ENCODE results near the gene MED7.

The MED7 gene

DNA sequence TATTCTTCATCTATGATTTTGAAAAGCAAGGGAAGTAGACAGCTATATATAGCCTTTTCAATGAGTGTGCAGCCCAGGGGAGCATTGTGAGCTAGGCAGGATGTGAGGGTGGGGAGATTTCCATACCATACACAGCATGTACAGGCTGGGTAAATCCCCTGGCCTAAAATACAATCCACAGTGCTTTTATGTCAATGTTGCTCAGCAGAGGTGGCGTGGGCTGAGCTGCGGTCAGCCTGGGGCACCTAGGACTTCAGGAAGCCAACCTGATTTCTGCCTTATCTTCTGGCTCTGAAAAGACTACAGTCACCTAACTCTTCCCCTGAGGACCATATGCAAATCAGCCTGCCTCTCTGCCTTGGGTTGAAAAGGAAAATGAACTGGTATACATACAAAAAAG lies 29.7 kb upstream of the MED7 start:
- no peak for DNase-seq (ENCODE audit: low read depth)
- TF ChIP-seq, protein P1, sequence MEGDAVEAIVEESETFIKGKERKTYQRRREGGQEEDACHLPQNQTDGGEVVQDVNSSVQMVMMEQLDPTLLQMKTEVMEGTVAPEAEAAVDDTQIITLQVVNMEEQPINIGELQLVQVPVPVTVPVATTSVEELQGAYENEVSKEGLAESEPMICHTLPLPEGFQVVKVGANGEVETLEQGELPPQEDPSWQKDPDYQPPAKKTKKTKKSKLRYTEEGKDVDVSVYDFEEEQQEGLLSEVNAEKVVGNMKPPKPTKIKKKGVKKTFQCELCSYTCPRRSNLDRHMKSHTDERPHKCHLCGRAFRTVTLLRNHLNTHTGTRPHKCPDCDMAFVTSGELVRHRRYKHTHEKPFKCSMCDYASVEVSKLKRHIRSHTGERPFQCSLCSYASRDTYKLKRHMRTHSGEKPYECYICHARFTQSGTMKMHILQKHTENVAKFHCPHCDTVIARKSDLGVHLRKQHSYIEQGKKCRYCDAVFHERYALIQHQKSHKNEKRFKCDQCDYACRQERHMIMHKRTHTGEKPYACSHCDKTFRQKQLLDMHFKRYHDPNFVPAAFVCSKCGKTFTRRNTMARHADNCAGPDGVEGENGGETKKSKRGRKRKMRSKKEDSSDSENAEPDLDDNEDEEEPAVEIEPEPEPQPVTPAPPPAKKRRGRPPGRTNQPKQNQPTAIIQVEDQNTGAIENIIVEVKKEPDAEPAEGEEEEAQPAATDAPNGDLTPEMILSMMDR (conservative IDR thresholded peaks at IDR 0.05; ENCODE audit: low read depth, low read length), result no peak
- H3K4me3 ChIP-seq (ENCODE audit: low read depth, low read length), result no peak overlapping the region

DNA sequence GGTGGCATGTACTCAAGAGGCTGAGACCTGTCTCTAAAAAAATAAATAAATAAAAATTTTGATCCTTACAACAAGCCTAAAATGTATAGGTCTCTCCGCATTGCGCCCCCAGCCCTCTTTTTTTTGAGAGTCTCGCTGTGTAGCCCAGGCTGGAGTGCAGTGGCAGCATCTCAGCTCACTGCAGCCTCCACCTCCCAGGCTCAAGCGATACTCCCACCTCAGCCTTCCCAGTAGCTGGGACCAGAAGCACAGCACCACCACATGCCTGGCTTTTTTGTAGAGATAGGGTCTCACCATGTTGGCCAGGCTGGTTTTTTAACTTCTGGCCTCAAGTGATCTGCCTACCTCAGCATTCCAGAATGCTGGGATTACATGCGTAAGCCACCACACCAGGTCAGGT lies 25.6 kb upstream of the MED7 start:
- TF ChIP-seq, protein P1 (conservative IDR thresholded peaks at IDR 0.05; ENCODE audit: low read depth, low read length), result no peak
- H3K4me3 ChIP-seq (ENCODE audit: low read depth, low read length), result no peak overlapping the region
- DNase-seq (ENCODE audit: low read depth), result no peak

DNA sequence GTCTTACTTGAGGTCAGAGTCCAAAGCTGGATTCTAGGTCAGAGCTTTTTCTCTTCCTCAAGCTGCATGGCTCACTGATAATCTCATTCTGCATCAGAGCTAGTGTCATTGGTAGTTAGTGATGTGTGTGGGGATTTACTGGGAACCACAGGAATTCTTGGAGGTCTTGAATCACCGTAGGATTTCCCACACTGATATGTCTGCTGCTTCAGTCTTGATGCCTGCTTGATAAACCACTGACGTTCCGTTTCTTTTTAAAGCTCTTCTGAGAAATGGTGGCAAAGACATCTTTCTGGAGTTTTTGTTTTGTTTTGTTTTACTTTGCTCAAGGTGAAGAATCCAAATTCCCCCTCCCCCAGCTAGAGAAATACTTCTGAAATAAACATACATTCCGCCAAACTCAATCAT lies 24.6 kb upstream of the MED7 start:
- TF ChIP-seq, protein P1 (conservative IDR thresholded peaks at IDR 0.05; ENCODE audit: low read depth, low read length), result no peak
- peak; percentile 15 for DNase-seq (ENCODE audit: low read depth)
- H3K4me3 ChIP-seq (ENCODE audit: low read depth, low read length), result no peak overlapping the region

DNA sequence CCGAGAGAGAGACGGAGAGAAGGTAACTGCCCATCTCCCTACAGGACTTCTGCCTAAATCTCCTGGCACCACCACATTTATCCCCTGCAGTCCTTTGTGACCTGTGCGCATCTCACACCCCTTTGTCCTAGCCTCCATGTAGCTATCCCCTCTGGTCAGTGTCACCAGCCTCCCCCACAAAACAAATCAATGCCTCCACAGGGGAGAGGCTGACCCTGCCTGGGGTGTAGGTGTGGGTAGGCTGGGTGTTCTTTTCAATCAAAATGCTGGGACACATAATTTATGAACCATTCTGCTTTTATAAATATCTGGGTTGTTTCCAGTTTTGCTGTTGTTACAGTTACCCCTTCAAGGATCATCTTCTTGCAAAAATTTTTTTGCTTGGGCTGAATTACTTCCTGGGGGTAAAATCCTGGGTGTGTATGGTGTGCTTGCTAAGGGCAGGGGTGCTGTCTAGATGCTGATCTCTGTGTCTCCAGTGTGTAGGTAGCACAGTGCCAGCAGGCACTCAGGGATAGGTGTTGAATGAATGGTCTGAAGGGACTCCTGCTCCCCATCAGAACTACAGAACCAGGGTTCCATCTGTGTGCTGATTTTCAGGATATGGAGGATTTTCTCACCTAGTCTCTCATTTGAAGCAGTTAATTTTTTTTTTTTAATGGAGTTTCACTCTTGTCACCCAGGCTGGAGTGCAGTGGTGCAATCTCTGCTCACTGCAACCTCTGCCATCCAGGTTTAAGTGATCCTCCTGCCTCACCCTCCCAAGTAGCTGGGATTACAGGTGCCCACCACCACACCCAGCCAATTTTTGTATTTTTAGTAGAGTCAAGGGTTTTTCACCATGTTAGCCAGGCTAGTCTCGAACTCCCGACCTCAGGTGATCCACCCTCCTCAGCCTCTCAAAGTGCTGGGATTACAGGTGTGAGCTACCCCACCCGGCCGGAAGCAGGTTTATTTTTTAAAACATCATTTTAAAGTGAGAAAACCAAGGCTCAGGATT lies 23.8 kb upstream of the MED7 start, which contains the start of gene GARIN3:
GARIN3 (minus strand) TSS at position 51 of the 1,000 bp plus-strand sequence. CDS start 96 bp downstream, outside the sequence.
- H3K4me3 ChIP-seq (ENCODE audit: low read depth, low read length), result no peak within 1 kb of the TSS
- DNase-seq (ENCODE audit: low read depth), result no peak
- TF ChIP-seq, protein P1 (conservative IDR thresholded peaks at IDR 0.05; ENCODE audit: low read depth, low read length), result no peak

DNA sequence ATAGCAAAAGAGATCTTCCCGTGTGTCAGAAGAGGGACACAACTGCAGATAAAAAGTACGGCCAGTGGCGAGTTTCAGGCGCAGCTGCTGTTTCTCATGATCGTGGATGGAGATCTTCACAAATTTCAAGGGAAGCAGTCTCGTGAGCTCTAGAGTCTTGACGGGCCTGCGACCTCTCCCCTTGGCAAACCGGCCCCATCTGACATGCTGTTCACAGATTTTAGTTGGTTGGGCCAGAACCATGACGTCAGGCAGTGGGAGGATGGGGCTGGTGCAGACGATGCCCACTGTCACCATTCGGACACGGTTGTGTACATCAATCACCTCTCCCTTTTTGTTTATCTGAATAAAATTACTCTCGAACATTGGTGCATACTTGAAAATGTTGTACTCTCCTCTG lies 23.0 kb upstream of the MED7 start:
- TF ChIP-seq, protein P1 (conservative IDR thresholded peaks at IDR 0.05; ENCODE audit: low read depth, low read length), result no peak

DNA sequence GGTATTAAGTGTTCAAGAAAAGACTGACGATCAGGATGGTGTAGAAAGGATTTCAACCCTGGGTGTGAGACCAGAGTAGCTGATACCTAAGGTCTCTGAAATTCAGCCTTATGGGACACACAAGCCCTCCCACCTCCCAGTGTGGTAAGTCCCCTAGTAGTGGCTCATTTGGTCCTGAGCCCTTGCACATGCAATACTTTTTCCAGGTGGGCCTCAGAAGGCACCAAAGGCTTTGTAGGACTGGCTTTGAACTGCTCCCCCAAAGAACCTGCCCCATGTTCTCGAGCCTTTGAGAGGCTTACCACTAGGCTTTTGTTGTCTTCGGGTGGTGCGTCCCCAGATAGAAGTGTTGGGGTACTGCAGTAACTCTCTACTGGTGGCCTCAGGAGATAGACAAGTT lies 22.6 kb upstream of the MED7 start:
- no peak overlapping the region for H3K4me3 ChIP-seq (ENCODE audit: low read depth, low read length)
- no peak for DNase-seq (ENCODE audit: low read depth)
- TF ChIP-seq, protein P1 (conservative IDR thresholded peaks at IDR 0.05; ENCODE audit: low read depth, low read length), result no peak

More for the DNA sequence above, 23.0 kb upstream of the MED7 start:
- no peak for DNase-seq (ENCODE audit: low read depth)
- H3K4me3 ChIP-seq (ENCODE audit: low read depth, low read length), result no peak overlapping the region

Data from choroid plexus epithelial cell (primary cell).